HCT116 (cell line): ENCODE measurements around the gene WAPL.

Experiments
- CEBPB ChIP-seq: IDR thresholded peaks from 2 replicates; pipeline ENCODE4 v1.6.1; 2012; ENCODE audit warnings: low read depth
- CTCF ChIP-seq, 3 experiments: fragments of 200-600 bp in 1 of 3; sonication (generic) in 1 of 3; IDR thresholded peaks in 2 of 3; conservative IDR thresholded peaks in 1 of 3; 2 replicates each; pipeline ENCODE4 v1.5.1; 2012 to 2017; ENCODE audit warnings: low read depth in 2 of 3, low read length in 2 of 3, antibody characterized with exemption in 1 of 3, borderline replicate concordance in 1 of 3, control low read depth in 1 of 3, mild to moderate bottlenecking in 1 of 3, mixed read lengths in 1 of 3, mixed run types in 1 of 3, moderate library complexity in 1 of 3; ENCODE audit not compliant: insufficient read depth in 1 of 3
- EGR1 ChIP-seq: IDR thresholded peaks from 2 replicates; pipeline ENCODE4 v1.6.1; 2012; ENCODE audit warnings: low read depth
- EZH2 ChIP-seq: fragments of 200-600 bp; sonication (generic); IDR thresholded peaks from 2 replicates; pipeline ENCODE4 v1.6.1; 2017; ENCODE audit warnings: antibody characterized with exemption, mixed run types
- EZH2phosphoT487 ChIP-seq: fragments of 200-600 bp; IDR thresholded peaks from 2 replicates; pipeline ENCODE4 v1.6.1; 2018; ENCODE audit warnings: antibody characterized with exemption, borderline replicate concordance
- JUND ChIP-seq: IDR thresholded peaks from 2 replicates; pipeline ENCODE4 v1.6.1; 2012
- POLR2A ChIP-seq: IDR thresholded peaks from 2 replicates; pipeline ENCODE4 v1.7.0; 2011; ENCODE audit warnings: borderline replicate concordance; ENCODE audit not compliant: insufficient read depth, insufficient read length; ENCODE audit errors: extremely low read depth
- POLR2AphosphoS5 ChIP-seq: IDR thresholded peaks from 2 replicates; pipeline ENCODE4 v1.6.1; 2011; ENCODE audit warnings: mild to moderate bottlenecking, low read depth, low read length, moderate library complexity
- RAD21 ChIP-seq: IDR thresholded peaks from 2 replicates; pipeline ENCODE4 v1.6.1; 2012; ENCODE audit warnings: low read depth, mild to moderate bottlenecking
- SIN3A ChIP-seq: IDR thresholded peaks from 2 replicates; pipeline ENCODE4 v1.6.1; 2012; ENCODE audit warnings: low read depth
- YY1 ChIP-seq: IDR thresholded peaks from 2 replicates; pipeline ENCODE4 v1.6.1; 2011; ENCODE audit warnings: low read length, low read depth, moderate library complexity, mild to moderate bottlenecking; ENCODE audit not compliant: insufficient replicate concordance; ENCODE audit errors: extremely low read depth
- TF ChIP-seq, protein P1 (sequence below): IDR thresholded peaks from 2 replicates; pipeline ENCODE4 v1.6.1; 2012; ENCODE audit warnings: low read depth
- TF ChIP-seq, protein P2 (sequence below): IDR thresholded peaks from 2 replicates; pipeline ENCODE4 v1.6.1; 2011; ENCODE audit warnings: mild to moderate bottlenecking, low read length, moderate library complexity; ENCODE audit not compliant: insufficient replicate concordance; ENCODE audit errors: extremely low read depth

DNA sequence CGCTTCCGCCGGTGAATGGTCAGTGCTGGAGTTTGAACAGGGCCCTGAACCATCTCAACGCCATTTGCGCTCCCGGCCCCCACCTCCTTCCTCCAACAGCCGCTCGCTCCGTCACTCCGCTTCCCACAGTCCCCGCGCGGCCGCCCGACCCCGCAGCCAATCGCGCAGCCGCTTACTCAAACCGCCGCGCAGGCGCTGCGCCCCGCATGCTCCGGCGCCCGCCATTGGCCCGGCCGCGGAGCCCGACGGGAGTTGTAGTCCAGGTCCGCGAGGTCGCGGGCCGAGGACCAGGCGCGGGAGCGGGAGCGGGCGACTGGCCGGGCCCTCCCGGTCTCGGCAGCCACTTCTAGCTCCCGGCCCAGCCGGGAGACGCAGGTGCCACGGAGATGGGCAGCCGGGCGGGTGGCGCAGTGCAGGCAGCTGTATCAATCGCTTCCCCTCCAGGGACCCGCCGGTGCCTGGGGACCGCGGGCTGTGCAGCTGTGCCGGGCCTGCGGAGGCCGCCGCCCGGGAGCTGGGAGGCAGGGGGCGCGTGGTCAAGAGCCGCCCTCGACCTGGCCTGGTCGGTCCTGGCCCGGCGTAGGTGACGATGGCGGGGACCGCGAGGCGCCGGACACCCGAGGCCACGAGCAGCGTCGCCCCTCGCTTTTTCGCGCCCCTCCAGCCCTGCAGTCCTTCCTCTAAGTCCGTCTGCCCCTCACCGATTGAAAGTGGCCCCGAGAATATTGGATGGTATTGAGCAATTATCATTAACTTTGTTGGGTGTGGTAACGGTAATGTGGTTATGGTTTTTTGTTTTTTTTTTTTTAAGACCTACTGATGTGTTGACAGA is at the start of gene WAPL:
- TF ChIP-seq YY1 (peak; percentile 94), POLR2A (peak; percentile 39), SIN3A (peak; percentile 59; the same call in 1 of the 2 replicates), CTCF (IDR thresholded peaks at IDR 0.05 in 2 of 3, conservative IDR thresholded peaks at IDR 0.05 in 1 of 3; ENCODE audit: borderline replicate concordance in 1 of 3, insufficient read depth in 1 of 3, low read depth in 2 of 3, low read length in 2 of 3) (no peak), RAD21 (no peak), POLR2AphosphoS5 (peak; percentile 75), EZH2 (no peak), CEBPB (no peak), EZH2phosphoT487 (no peak), JUND (no peak), EGR1 (no peak)
- TF ChIP-seq, protein P1, sequence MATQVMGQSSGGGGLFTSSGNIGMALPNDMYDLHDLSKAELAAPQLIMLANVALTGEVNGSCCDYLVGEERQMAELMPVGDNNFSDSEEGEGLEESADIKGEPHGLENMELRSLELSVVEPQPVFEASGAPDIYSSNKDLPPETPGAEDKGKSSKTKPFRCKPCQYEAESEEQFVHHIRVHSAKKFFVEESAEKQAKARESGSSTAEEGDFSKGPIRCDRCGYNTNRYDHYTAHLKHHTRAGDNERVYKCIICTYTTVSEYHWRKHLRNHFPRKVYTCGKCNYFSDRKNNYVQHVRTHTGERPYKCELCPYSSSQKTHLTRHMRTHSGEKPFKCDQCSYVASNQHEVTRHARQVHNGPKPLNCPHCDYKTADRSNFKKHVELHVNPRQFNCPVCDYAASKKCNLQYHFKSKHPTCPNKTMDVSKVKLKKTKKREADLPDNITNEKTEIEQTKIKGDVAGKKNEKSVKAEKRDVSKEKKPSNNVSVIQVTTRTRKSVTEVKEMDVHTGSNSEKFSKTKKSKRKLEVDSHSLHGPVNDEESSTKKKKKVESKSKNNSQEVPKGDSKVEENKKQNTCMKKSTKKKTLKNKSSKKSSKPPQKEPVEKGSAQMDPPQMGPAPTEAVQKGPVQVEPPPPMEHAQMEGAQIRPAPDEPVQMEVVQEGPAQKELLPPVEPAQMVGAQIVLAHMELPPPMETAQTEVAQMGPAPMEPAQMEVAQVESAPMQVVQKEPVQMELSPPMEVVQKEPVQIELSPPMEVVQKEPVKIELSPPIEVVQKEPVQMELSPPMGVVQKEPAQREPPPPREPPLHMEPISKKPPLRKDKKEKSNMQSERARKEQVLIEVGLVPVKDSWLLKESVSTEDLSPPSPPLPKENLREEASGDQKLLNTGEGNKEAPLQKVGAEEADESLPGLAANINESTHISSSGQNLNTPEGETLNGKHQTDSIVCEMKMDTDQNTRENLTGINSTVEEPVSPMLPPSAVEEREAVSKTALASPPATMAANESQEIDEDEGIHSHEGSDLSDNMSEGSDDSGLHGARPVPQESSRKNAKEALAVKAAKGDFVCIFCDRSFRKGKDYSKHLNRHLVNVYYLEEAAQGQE = no peak
- TF ChIP-seq, protein P2, sequence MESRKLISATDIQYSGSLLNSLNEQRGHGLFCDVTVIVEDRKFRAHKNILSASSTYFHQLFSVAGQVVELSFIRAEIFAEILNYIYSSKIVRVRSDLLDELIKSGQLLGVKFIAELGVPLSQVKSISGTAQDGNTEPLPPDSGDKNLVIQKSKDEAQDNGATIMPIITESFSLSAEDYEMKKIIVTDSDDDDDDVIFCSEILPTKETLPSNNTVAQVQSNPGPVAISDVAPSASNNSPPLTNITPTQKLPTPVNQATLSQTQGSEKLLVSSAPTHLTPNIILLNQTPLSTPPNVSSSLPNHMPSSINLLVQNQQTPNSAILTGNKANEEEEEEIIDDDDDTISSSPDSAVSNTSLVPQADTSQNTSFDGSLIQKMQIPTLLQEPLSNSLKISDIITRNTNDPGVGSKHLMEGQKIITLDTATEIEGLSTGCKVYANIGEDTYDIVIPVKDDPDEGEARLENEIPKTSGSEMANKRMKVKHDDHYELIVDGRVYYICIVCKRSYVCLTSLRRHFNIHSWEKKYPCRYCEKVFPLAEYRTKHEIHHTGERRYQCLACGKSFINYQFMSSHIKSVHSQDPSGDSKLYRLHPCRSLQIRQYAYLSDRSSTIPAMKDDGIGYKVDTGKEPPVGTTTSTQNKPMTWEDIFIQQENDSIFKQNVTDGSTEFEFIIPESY = no peak
